NAMALWA (cell line): Measurements from ENCODE around the gene TAPBPL.
"Not testable (repeated sequence)": the region's sequence is repeated elsewhere in the genome, so short reads cannot be mapped to it uniquely, and the experiment has no call there.

Experiments used
- DNase-seq: peaks from one replicate; pipeline ENCODE4 v3.0.0-alpha.2; 2015; ENCODE audit warnings: low spot score

TAPBPL gene

GRCh38 chr12:6490673-6491072 is 38.8 kb downstream of the TAPBPL start:
- DNase-seq: not testable (repeated sequence)

GRCh38 chr12:6492838-6493496 is 41.1 kb downstream of the TAPBPL start, which contains the start of gene MRPL51:
MRPL51 (minus strand) TSS chr12:6493262; CDS start chr12:6493136, 126 bp downstream.
- DNase-seq: peak; percentile 97

- peak; percentile 98 for DNase-seq
Observed at GRCh38 chr12:6493497-6494257, 41.8 kb downstream of the TAPBPL start, which contains the start of gene NCAPD2. NCAPD2 (plus strand) TSS chr12:6494102; CDS start chr12:6495099, 997 bp downstream.

- peak; percentile 76 for DNase-seq
Observed at GRCh38 chr12:6494258-6494743, 42.5 kb downstream of the TAPBPL start.

- peak; percentile 32 for DNase-seq
Observed at GRCh38 chr12:6494968-6495367, 43.1 kb downstream of the TAPBPL start.

- not testable (repeated sequence) for DNase-seq
Observed at GRCh38 chr12:6497291-6497690, 45.4 kb downstream of the TAPBPL start.

GRCh38 chr12:6500466-6500865 is 48.6 kb downstream of the TAPBPL start:
- DNase-seq: no peak

- no peak for DNase-seq
Observed at GRCh38 chr12:6507102-6507998, 55.5 kb downstream of the TAPBPL start.

GRCh38 chr12:6508087-6508486 is 56.2 kb downstream of the TAPBPL start:
- no peak for DNase-seq
